H1 (cell line): ENCODE measurements around the gene BICD1. TPM values are rescaled to one million over a fixed set of nuclear protein-coding genes. Genes with fewer than 3 reads are reported as not detected.

Experiments
- JUND ChIP-seq: IDR thresholded peaks from 2 replicates; pipeline ENCODE4 v1.6.1; 2011; ENCODE audit warnings: mild to moderate bottlenecking, improper control_type of control experiment, low read length
- NANOG ChIP-seq: IDR thresholded peaks from 2 replicates; pipeline ENCODE4 v1.6.1; 2011; ENCODE audit warnings: low read length, low read depth, mild to moderate bottlenecking, inconsistent platforms; ENCODE audit not compliant: insufficient read depth, poor library complexity, severe bottlenecking
- RAD21 ChIP-seq, 2 experiments: IDR thresholded peaks in 1 of 2; conservative IDR thresholded peaks in 1 of 2; 2 replicates each; pipeline ENCODE4 v1.6.1; 2011; ENCODE audit warnings: low read depth in 2 of 2, low read length in 2 of 2, improper control_type of control experiment in 1 of 2, inconsistent platforms in 1 of 2, mild to moderate bottlenecking in 1 of 2, moderate library complexity in 1 of 2
- SRF ChIP-seq: IDR thresholded peaks from 2 replicates; pipeline ENCODE4 v1.6.1; 2011; ENCODE audit warnings: mild to moderate bottlenecking, low read depth, low read length, moderate library complexity
- SUZ12 ChIP-seq: fragments of 200-600 bp; sonication (generic); IDR thresholded peaks from 2 replicates; pipeline ENCODE4 v1.6.1; 2012; ENCODE audit warnings: mild to moderate bottlenecking, inconsistent platforms, low read length, moderate library complexity, mixed read lengths
- YY1 ChIP-seq: IDR thresholded peaks from 2 replicates; pipeline ENCODE4 v1.6.1; 2011; ENCODE audit warnings: low read depth, mild to moderate bottlenecking, low read length
- polyA plus RNA-seq, 7 experiments: library from polyadenylated mRNA; depleted of rRNA in 3 of 7; stranded (reverse) in 5 of 7; unstranded in 2 of 7; fragments of >200 nt in 5 of 7; fragments of 200-250 nt in 2 of 7; gene quantifications; 1 replicate in 5 of 7; 2 replicates in 1 of 7; 4 replicates in 1 of 7; pipeline versions ENCODE4 v1.2.1 to v1.2.3, GENCODE V29; 2011 to 2013; ENCODE audit warnings: missing spikeins in 2 of 7, mixed read lengths in 2 of 7
- total RNA-seq: library from RNA; stranded (reverse); fragmentation: NEBNext Ultra II Directional; extraction: Animal tissue kit (Norgen Biotek cat#: 25700); gene quantifications from 2 replicates; pipeline ENCODE4 v1.2.1, GENCODE V29; 2021

The BICD1 gene
- total and polyA plus RNA-seq, 2 of the 8 experiments (the other 6 are each of a cell fraction or from before 2014, with no cell fraction given), result 34.1 to 58.4 TPM

GRCh38 chr12:32205731-32206130 is 99.1 kb downstream of the BICD1 start (continued):
- TF ChIP-seq NANOG (no peak), SUZ12 (no peak), SRF (no peak), YY1 (no peak), JUND (no peak), RAD21 (IDR thresholded peaks at IDR 0.05 in 1 of 2, conservative IDR thresholded peaks at IDR 0.05 in 1 of 2; ENCODE audit: low read depth in 2 of 2, low read length in 2 of 2) (no peak)
